ENCODE results near the gene ARHGEF7. TPM values are rescaled to one million over a fixed set of nuclear protein-coding genes. Genes with fewer than 3 reads are reported as not detected.

ARHGEF7 gene
- total RNA-seq, 2 experiments from 2014 or later = 67.0 to 71.2 TPM

- TF ChIP-seq, protein P1, sequence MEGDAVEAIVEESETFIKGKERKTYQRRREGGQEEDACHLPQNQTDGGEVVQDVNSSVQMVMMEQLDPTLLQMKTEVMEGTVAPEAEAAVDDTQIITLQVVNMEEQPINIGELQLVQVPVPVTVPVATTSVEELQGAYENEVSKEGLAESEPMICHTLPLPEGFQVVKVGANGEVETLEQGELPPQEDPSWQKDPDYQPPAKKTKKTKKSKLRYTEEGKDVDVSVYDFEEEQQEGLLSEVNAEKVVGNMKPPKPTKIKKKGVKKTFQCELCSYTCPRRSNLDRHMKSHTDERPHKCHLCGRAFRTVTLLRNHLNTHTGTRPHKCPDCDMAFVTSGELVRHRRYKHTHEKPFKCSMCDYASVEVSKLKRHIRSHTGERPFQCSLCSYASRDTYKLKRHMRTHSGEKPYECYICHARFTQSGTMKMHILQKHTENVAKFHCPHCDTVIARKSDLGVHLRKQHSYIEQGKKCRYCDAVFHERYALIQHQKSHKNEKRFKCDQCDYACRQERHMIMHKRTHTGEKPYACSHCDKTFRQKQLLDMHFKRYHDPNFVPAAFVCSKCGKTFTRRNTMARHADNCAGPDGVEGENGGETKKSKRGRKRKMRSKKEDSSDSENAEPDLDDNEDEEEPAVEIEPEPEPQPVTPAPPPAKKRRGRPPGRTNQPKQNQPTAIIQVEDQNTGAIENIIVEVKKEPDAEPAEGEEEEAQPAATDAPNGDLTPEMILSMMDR (IDR thresholded peaks at IDR 0.05) = no peak
- peaks cover 44% of the 10 kb centered on the region for H3K4me1 Mint-ChIP-seq (ENCODE audit: low read depth)
- no peak overlapping the region for H3K27ac Mint-ChIP-seq
- H3K9me3 Mint-ChIP-seq = peaks cover 7% of the 10 kb centered on the region
- ChIA-PET POLR2A (interaction anchor here (1.0 kb wide), 1 partner anchor 29 kb away, joined by 4 read pairs; no protein-coding TSS in a partner anchor), CTCF (interaction anchor here (0.7 to 1.0 kb wide), 2 partner anchors 32 to 89 kb away, joined by 4 to 5 read pairs; no protein-coding TSS in a partner anchor)
- DNase-seq (no peak), ATAC-seq (no peak)
- H3K4me3 Mint-ChIP-seq = no peak overlapping the region
- peaks cover 39% of the 10 kb centered on the region for H3K36me3 Mint-ChIP-seq (ENCODE audit: low read depth)
- intact Hi-C loops (cut with micrococcal nuclease) = no loop called here
- H3K27me3 Mint-ChIP-seq = no peaks in the 10 kb centered on the region
Measured at GRCh38 chr13:111156421-111156820, 41.3 kb downstream of the ARHGEF7 start.

DNA sequence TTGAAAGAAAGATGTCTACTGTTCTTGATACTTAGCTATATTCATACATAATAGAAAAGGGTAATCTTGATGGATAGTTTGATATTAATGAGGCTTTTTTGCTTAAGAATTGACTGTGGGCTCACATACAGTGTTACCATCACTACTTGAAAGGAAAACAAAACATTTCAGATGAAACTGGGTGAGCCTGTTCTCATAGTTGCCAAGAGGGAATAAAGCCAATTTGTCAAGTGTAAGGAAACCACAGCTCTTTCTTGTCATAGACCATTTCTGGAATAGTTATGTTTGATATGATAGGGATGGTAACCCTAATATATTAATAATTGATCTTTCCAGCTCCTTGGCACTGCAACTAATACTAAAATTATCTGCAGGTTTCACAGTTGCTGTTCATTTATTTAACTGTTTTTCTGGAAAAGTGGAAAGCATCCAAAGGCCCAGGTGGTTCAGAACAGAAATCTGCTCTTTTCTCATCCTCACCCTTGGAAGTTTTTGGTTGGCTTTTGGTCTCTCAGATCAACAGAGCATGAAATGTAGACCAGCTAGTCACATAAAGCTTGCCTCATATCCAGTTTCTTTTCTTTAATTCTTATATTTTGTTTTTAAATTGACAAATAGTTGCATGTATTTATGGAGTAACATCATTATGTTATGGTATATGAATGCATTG is 43.2 kb downstream of the ARHGEF7 start:
- Mint-ChIP-seq H3K27ac (no peak overlapping the region), H3K27me3 (no peaks in the 10 kb centered on the region), H3K36me3 (ENCODE audit: low read depth) (peaks cover 47% of the 10 kb centered on the region), H3K4me1 (ENCODE audit: low read depth) (peaks cover 50% of the 10 kb centered on the region), H3K9me3 (peaks cover 7% of the 10 kb centered on the region), H3K4me3 (no peak overlapping the region)
- TF ChIP-seq, protein P1 (IDR thresholded peaks at IDR 0.05) = no peak
- DNase-seq (no peak), ATAC-seq (no peak)
- ChIA-PET POLR2A (interaction anchor here (0.7 to 0.9 kb wide), 3 partner anchors 20 to 77 kb away, joined by 3 read pairs; no protein-coding TSS in a partner anchor), CTCF (interaction anchor here (0.7 to 1.3 kb wide), 4 partner anchors 9 to 91 kb away, joined by 3 to 5 read pairs (median 3); no protein-coding TSS in a partner anchor)
- intact Hi-C loops (cut with micrococcal nuclease) = no loop called here

DNA sequence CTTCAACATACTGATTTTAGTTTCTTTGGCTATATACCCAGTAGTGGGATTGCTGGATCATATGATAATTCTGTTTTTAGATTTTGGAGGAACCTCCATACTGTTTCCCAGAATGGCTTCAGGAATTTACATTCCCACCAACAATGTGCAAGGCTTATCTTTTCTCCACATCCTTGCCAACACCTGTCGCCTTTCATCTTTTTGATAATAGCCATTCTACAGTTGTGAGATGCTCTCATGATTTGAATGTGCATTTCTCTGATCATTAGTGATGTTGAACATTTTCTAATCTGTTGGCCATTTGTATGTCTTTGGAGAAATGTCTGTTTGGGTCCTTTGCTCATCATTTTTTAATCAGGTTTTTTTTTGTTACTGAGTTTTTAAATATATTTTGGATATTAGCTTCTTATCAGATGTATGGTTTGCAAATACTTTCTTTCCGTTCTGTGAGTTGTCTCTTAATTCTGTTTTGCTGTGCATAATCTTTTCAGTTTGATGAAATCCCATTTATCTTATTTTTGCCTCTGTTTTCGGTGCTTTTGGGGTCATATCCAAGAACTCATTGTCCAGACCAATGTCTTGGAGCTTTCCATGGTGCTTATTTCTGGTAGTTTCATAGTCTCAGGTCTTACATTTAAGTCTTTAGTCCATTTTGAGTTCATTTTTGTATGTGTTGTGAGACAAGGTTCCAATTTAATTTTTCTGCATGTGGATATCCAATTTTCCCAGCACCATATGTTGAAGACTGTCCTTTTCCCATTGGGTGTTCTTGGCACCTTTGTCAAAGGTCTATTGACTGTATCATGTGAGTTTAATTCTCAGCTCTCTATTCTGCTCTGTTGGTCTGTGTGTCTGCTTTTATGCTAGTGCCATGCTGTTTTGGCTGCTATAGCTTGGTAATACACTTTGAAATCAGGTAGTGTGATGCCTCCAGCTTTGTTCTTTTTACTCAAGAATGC is 44.5 kb downstream of the ARHGEF7 start:
- Mint-ChIP-seq H3K9me3 (peaks cover 7% of the 10 kb centered on the region), H3K27ac (no peak overlapping the region), H3K4me1 (ENCODE audit: low read depth) (peaks cover 46% of the 10 kb centered on the region), H3K36me3 (ENCODE audit: low read depth) (peaks cover 43% of the 10 kb centered on the region), H3K27me3 (no peaks in the 10 kb centered on the region), H3K4me3 (no peak overlapping the region)
- intact Hi-C loops (cut with micrococcal nuclease) = no loop called here
- ChIA-PET POLR2A (interaction anchor here (0.6 kb wide), 1 partner anchor 71 kb away, joined by 3 read pairs; no protein-coding TSS in a partner anchor), CTCF (interaction anchor here (0.7 to 1.2 kb wide), 2 partner anchors 66 to 92 kb away, joined by 3 read pairs; no protein-coding TSS in a partner anchor)
- ATAC-seq (no peak), DNase-seq (no peak)
- TF ChIP-seq, protein P1 (IDR thresholded peaks at IDR 0.05) = no peak

- ChIA-PET CTCF (interaction anchor here (1.2 kb wide), 1 partner anchor 93 kb away, joined by 3 read pairs; no protein-coding TSS in a partner anchor), POLR2A (interaction anchor here (0.8 kb wide), 1 partner anchor 18 kb away, joined by 3 read pairs; no protein-coding TSS in a partner anchor)
- peaks cover 44% of the 10 kb centered on the region for H3K36me3 Mint-ChIP-seq (ENCODE audit: low read depth)
- H3K27me3 Mint-ChIP-seq = no peaks in the 10 kb centered on the region
- H3K27ac Mint-ChIP-seq = no peak overlapping the region
- TF ChIP-seq, protein P1 (IDR thresholded peaks at IDR 0.05) = no peak
- H3K9me3 Mint-ChIP-seq = peaks cover 7% of the 10 kb centered on the region
- H3K4me3 Mint-ChIP-seq = no peak overlapping the region
- DNase-seq (no peak), ATAC-seq (no peak)
- intact Hi-C loops (cut with micrococcal nuclease) = no loop called here
- H3K4me1 Mint-ChIP-seq (ENCODE audit: low read depth) = peaks cover 45% of the 10 kb centered on the region
Measured at GRCh38 chr13:111160648-111161047, 45.5 kb downstream of the ARHGEF7 start.

Measured in activated CD8-positive, alpha-beta T cell treated with anti-CD3 and anti-CD28 coated beads for 36 hours (primary cell).